ENCODE measurements around the gene PALLD.

- TF ChIP-seq TAF1 (IDR thresholded peaks at IDR 0.05; ENCODE audit: low read depth) (no peak), REST (IDR thresholded peaks at IDR 0.05; ENCODE audit: borderline replicate concordance) (no peak), CTCF (IDR thresholded peaks at IDR 0.05; ENCODE audit: poor library complexity, severe bottlenecking) (no peak), SMC3 (conservative IDR thresholded peaks at IDR 0.05; ENCODE audit: poor library complexity) (no peak), EP300 (conservative IDR thresholded peaks at IDR 0.05; ENCODE audit: poor library complexity, severe bottlenecking) (no peak), POLR2AphosphoS5 (IDR thresholded peaks at IDR 0.05) (no peak), EZH2 (IDR thresholded peaks at IDR 0.05; ENCODE audit: borderline replicate concordance, insufficient read depth, low read length, poor library complexity, severe bottlenecking) (no peak), RAD21 (conservative IDR thresholded peaks at IDR 0.05) (no peak), MXI1 (conservative IDR thresholded peaks at IDR 0.05; ENCODE audit: poor library complexity, severe bottlenecking) (no peak)
Observed at GRCh38 chr4:168739886-168740285, 243.0 kb downstream of the PALLD start.
